ENCODE results near the gene SFMBT2.
"Not testable (repeated sequence)": the region's sequence is repeated elsewhere in the genome, so short reads cannot be mapped to it uniquely, and the experiment has no call there.

The SFMBT2 gene

GRCh38 chr10:7390689-7391110 is 20.1 kb downstream of the SFMBT2 start:
- not testable (repeated sequence) for H3K36me3 ChIP-seq (ENCODE audit: control insufficient read depth in 5 of 5, insufficient read depth in 5 of 5, low read length in 5 of 5)

GRCh38 chr10:7389844-7390243 is 21.0 kb downstream of the SFMBT2 start:
- no peak overlapping the region for H3K27ac ChIP-seq (ENCODE audit: low read depth, low read length)
- H3K4me1 ChIP-seq (ENCODE audit: control insufficient read depth in 5 of 5, insufficient read depth in 5 of 5, low read length in 5 of 5) = peaks cover 0 to 5% (median 0%) of the 10 kb centered on the region in 5 donors
- H3K9ac ChIP-seq (ENCODE audit: low read length in 5 of 5) = no peak overlapping the region
- H3K9me3 ChIP-seq (ENCODE audit: control insufficient read depth in 5 of 5, low read length in 5 of 5) = no peaks in the 10 kb centered on the region
- H3K4me3 ChIP-seq (ENCODE audit: low read depth in 1 of 5, low read length in 5 of 5) = no peak overlapping the region
- H3K36me3 ChIP-seq (ENCODE audit: control insufficient read depth in 5 of 5, insufficient read depth in 5 of 5, low read length in 5 of 5) = no peaks in the 10 kb centered on the region
- H3K27me3 ChIP-seq (ENCODE audit: control insufficient read depth in 5 of 5, insufficient read depth in 4 of 5, low read length in 5 of 5) = no peaks in the 10 kb centered on the region

More at GRCh38 chr10:7390689-7391110, 20.1 kb downstream of the SFMBT2 start:
- H3K9me3 ChIP-seq (ENCODE audit: control insufficient read depth in 5 of 5, low read length in 5 of 5); H3K27me3 ChIP-seq (ENCODE audit: control insufficient read depth in 5 of 5, insufficient read depth in 4 of 5, low read length in 5 of 5); H3K4me3 ChIP-seq (ENCODE audit: low read depth in 1 of 5, low read length in 5 of 5); H3K4me1 ChIP-seq (ENCODE audit: control insufficient read depth in 5 of 5, insufficient read depth in 5 of 5, low read length in 5 of 5); H3K27ac ChIP-seq (ENCODE audit: low read depth, low read length); H3K9ac ChIP-seq (ENCODE audit: low read length in 5 of 5): not testable (repeated sequence)

- Histone ChIP-seq H3K4me1 (ENCODE audit: control insufficient read depth in 5 of 5, insufficient read depth in 5 of 5, low read length in 5 of 5) (peaks cover 0 to 5% (median 0%) of the 10 kb centered on the region in 5 donors), H3K9me3 (ENCODE audit: control insufficient read depth in 5 of 5, low read length in 5 of 5) (no peaks in the 10 kb centered on the region), H3K4me3 (ENCODE audit: low read depth in 1 of 5, low read length in 5 of 5) (no peak overlapping the region), H3K9ac (ENCODE audit: low read length in 5 of 5) (no peak overlapping the region), H3K36me3 (ENCODE audit: control insufficient read depth in 5 of 5, insufficient read depth in 5 of 5, low read length in 5 of 5) (no peaks in the 10 kb centered on the region), H3K27ac (ENCODE audit: low read depth, low read length) (no peak overlapping the region), H3K27me3 (ENCODE audit: control insufficient read depth in 5 of 5, insufficient read depth in 4 of 5, low read length in 5 of 5) (no peaks in the 10 kb centered on the region)
These were observed 21.5 kb downstream of the SFMBT2 start for GRCh38 chr10:7389346-7389745.

DNA sequence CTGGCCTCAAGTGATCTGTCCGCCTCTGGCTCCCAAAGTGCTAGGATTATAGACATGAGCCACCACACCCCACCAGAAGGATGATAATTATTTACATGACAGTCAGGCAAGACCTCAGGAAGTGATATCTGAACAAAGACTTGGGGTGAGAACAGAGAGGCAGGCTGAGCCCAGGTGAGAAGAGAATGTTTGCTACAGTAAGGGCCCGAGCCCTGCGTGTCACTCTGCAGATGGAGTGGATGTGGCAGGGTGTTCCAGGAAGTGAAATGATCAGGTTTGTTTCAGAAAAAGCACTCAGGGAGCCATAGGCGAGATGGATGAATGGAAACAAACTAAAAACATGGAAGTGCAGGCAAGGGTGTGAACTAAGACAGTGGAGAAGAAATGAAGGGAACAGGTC is 22.2 kb downstream of the SFMBT2 start:
- H3K27me3 ChIP-seq (ENCODE audit: control insufficient read depth in 5 of 5, insufficient read depth in 4 of 5, low read length in 5 of 5) = no peaks in the 10 kb centered on the region
- no peaks in the 10 kb centered on the region for H3K36me3 ChIP-seq (ENCODE audit: control insufficient read depth in 5 of 5, insufficient read depth in 5 of 5, low read length in 5 of 5)
- H3K4me3 ChIP-seq (ENCODE audit: low read depth in 1 of 5, low read length in 5 of 5) = no peak overlapping the region

DNA sequence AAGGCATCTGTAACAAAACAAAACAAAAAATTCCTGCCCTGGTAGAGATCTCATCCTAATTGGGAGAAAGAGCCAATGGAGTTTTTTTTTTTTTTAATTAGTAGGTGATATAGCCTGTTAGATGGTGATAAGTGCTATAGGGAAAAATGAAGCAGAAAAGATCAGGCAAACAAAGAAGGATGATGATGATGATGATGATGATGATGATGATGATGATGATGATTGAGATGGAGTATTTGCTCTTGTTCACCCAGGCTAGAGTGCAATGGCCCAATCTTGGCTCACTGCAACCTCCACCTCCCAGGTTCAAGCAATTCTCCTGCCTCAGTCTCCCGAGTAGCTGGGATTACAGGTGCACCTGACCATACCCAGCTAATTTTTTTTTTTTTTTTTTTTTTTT is 22.7 kb downstream of the SFMBT2 start:
- not testable (repeated sequence) for H3K27ac ChIP-seq (ENCODE audit: low read depth, low read length); H3K36me3 ChIP-seq (ENCODE audit: control insufficient read depth in 5 of 5, insufficient read depth in 5 of 5, low read length in 5 of 5); H3K9me3 ChIP-seq (ENCODE audit: control insufficient read depth in 5 of 5, low read length in 5 of 5); H3K27me3 ChIP-seq (ENCODE audit: control insufficient read depth in 5 of 5, insufficient read depth in 4 of 5, low read length in 5 of 5); H3K4me3 ChIP-seq (ENCODE audit: low read depth in 1 of 5, low read length in 5 of 5); H3K4me1 ChIP-seq (ENCODE audit: control insufficient read depth in 5 of 5, insufficient read depth in 5 of 5, low read length in 5 of 5); H3K9ac ChIP-seq (ENCODE audit: low read length in 5 of 5)

More for the DNA sequence above, 22.2 kb downstream of the SFMBT2 start:
- Histone ChIP-seq H3K27ac (ENCODE audit: low read depth, low read length) (no peak overlapping the region), H3K9ac (ENCODE audit: low read length in 5 of 5) (no peak overlapping the region), H3K4me1 (ENCODE audit: control insufficient read depth in 5 of 5, insufficient read depth in 5 of 5, low read length in 5 of 5) (peaks cover 0 to 5% (median 0%) of the 10 kb centered on the region in 5 donors), H3K9me3 (ENCODE audit: control insufficient read depth in 5 of 5, low read length in 5 of 5) (no peaks in the 10 kb centered on the region)

- Histone ChIP-seq H3K27ac (ENCODE audit: low read depth, low read length) (no peak overlapping the region), H3K27me3 (ENCODE audit: control insufficient read depth in 5 of 5, insufficient read depth in 4 of 5, low read length in 5 of 5) (no peaks in the 10 kb centered on the region), H3K4me3 (ENCODE audit: low read depth in 1 of 5, low read length in 5 of 5) (no peak overlapping the region), H3K36me3 (ENCODE audit: control insufficient read depth in 5 of 5, insufficient read depth in 5 of 5, low read length in 5 of 5) (peaks cover 0 to 9% (median 7%) of the 10 kb centered on the region in 5 donors), H3K4me1 (ENCODE audit: control insufficient read depth in 5 of 5, insufficient read depth in 5 of 5, low read length in 5 of 5) (peaks cover 0 to 11% (median 0%) of the 10 kb centered on the region in 5 donors), H3K9me3 (ENCODE audit: control insufficient read depth in 5 of 5, low read length in 5 of 5) (no peaks in the 10 kb centered on the region), H3K9ac (ENCODE audit: low read length in 5 of 5) (no peak overlapping the region)
These were observed 25.7 kb downstream of the SFMBT2 start for GRCh38 chr10:7385114-7385513.

GRCh38 chr10:7383442-7383841 is 27.4 kb downstream of the SFMBT2 start:
- Histone ChIP-seq H3K27ac (ENCODE audit: low read depth, low read length) (no peak overlapping the region), H3K36me3 (ENCODE audit: control insufficient read depth in 5 of 5, insufficient read depth in 5 of 5, low read length in 5 of 5) (peaks cover 0 to 15% (median 7%) of the 10 kb centered on the region in 5 donors), H3K9ac (ENCODE audit: low read length in 5 of 5) (no peak overlapping the region), H3K9me3 (ENCODE audit: control insufficient read depth in 5 of 5, low read length in 5 of 5) (no peaks in the 10 kb centered on the region), H3K4me1 (ENCODE audit: control insufficient read depth in 5 of 5, insufficient read depth in 5 of 5, low read length in 5 of 5) (peaks cover 0 to 6% (median 0%) of the 10 kb centered on the region in 5 donors), H3K27me3 (ENCODE audit: control insufficient read depth in 5 of 5, insufficient read depth in 4 of 5, low read length in 5 of 5) (no peaks in the 10 kb centered on the region), H3K4me3 (ENCODE audit: low read depth in 1 of 5, low read length in 5 of 5) (no peak overlapping the region)

DNA sequence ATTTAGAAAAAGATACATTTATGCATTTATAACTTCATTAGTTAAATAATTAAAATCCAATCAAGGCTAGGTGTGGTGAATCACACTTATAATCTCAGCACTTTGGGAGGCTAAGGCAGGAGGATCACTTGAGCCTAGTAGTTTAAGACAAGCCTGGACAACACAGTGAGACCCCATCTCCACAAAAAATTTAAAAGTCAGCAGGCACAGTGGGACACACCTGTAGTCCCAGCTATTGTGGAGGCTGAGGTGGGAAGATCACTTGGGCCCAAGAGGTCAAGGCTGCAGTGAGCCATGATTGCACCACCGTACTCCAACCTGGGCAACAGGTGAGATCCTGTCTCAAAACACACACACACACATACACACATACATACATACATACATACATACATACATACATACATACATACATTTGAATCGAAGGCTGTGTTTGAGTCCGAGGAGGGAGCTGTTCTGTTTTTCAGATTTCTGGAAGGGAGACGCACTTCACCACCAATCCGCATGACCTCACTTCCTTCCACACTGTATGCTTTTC is 30.1 kb downstream of the SFMBT2 start:
- Histone ChIP-seq H3K27ac (ENCODE audit: low read depth, low read length) (no peak overlapping the region), H3K36me3 (ENCODE audit: control insufficient read depth in 5 of 5, insufficient read depth in 5 of 5, low read length in 5 of 5) (peaks cover 0 to 25% (median 7%) of the 10 kb centered on the region in 5 donors), H3K9me3 (ENCODE audit: control insufficient read depth in 5 of 5, low read length in 5 of 5) (no peaks in the 10 kb centered on the region), H3K9ac (ENCODE audit: low read length in 5 of 5) (no peak overlapping the region), H3K4me3 (ENCODE audit: low read depth in 1 of 5, low read length in 5 of 5) (no peak overlapping the region), H3K4me1 (ENCODE audit: control insufficient read depth in 5 of 5, insufficient read depth in 5 of 5, low read length in 5 of 5) (peaks cover 0 to 10% (median 0%) of the 10 kb centered on the region in 5 donors), H3K27me3 (ENCODE audit: control insufficient read depth in 5 of 5, insufficient read depth in 4 of 5, low read length in 5 of 5) (no peaks in the 10 kb centered on the region)

DNA sequence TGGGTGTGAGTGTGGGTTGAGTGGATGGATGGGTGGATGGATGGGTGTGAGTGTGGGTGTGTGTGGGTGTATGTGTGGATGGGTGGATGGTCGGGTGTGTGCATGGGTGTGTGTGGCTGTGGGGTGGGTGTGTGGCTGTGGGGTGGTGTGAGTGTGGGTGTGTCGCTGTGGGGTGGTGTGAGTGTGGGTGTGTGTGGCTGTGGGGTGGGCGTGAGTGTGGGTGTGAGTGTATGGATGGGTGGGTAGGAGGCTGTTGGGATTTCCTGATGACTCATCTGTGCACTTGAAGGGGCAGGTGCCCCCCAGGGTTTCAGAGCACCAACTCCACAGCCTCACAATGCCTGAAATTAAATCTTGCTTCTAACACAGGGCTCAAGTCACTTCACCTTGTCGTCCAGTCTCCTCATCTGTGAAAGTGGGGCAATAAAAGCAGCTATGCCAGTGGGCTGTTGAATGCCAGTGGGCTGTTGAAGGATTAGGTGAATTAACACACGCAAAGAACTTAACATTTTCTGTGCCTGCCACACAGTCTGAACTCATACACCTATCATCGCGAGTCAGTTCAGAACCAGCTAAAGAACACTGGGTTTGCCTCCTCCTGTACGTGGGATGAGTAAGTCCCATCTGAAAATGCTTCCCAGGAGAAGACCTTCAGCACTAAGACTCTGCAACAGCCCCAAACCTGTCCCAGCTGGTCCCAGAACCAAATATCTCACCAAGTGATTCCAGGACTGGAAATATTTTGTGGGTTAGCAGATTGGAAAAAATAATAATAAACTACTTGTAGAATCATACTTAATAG is 32.0 kb downstream of the SFMBT2 start:
- Histone ChIP-seq H3K9ac (ENCODE audit: low read length in 5 of 5) (no peak overlapping the region), H3K9me3 (ENCODE audit: control insufficient read depth in 5 of 5, low read length in 5 of 5) (no peaks in the 10 kb centered on the region), H3K27ac (ENCODE audit: low read depth, low read length) (no peak overlapping the region), H3K4me1 (ENCODE audit: control insufficient read depth in 5 of 5, insufficient read depth in 5 of 5, low read length in 5 of 5) (peaks cover 0 to 16% (median 0%) of the 10 kb centered on the region in 5 donors), H3K36me3 (ENCODE audit: control insufficient read depth in 5 of 5, insufficient read depth in 5 of 5, low read length in 5 of 5) (peaks cover 0 to 27% (median 7%) of the 10 kb centered on the region in 5 donors), H3K4me3 (ENCODE audit: low read depth in 1 of 5, low read length in 5 of 5) (no peak overlapping the region), H3K27me3 (ENCODE audit: control insufficient read depth in 5 of 5, insufficient read depth in 4 of 5, low read length in 5 of 5) (no peaks in the 10 kb centered on the region)

DNA sequence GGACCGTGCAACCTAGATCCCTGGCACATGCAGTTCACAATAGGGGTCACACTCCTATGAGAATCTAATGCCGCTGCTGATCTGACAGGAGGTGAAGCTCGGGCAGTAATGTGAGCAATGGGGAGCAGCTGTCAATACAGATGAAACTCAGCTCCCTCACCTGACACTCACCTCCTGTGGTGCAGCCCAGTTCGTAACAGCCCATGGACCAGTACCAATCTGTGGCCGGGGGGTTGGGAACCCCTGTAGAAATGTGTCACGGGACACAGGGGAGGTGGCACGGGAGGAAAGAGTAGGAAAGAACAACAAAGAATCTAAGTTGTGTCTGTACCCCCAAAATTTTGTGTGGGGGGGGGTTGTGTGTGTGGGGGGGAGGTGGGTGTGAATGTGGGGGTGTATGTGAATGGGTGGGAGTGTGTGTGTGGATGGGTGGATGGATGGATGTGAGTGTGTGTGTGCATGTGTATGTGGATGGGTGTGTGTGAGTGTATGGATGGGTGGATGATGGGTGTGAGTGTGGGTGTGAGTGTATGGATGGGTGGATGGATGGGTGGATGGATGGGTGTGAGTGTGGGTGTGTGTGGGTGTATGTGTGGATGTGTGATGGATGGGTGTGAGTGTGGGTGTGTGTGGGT is 33.1 kb downstream of the SFMBT2 start:
- Histone ChIP-seq H3K9me3 (ENCODE audit: control insufficient read depth in 5 of 5, low read length in 5 of 5) (peaks cover 0 to 5% (median 3%) of the 10 kb centered on the region in 5 donors), H3K27me3 (ENCODE audit: control insufficient read depth in 5 of 5, insufficient read depth in 4 of 5, low read length in 5 of 5) (no peaks in the 10 kb centered on the region), H3K4me3 (ENCODE audit: low read depth in 1 of 5, low read length in 5 of 5) (no peak overlapping the region), H3K36me3 (ENCODE audit: control insufficient read depth in 5 of 5, insufficient read depth in 5 of 5, low read length in 5 of 5) (peaks cover 0 to 38% (median 9%) of the 10 kb centered on the region in 5 donors), H3K9ac (ENCODE audit: low read length in 5 of 5) (no peak overlapping the region), H3K4me1 (ENCODE audit: control insufficient read depth in 5 of 5, insufficient read depth in 5 of 5, low read length in 5 of 5) (peaks cover 0 to 16% (median 0%) of the 10 kb centered on the region in 5 donors), H3K27ac (ENCODE audit: low read depth, low read length) (no peak overlapping the region)
